Small intestine (tissue), 7 donors: ENCODE measurements around the gene NRL. TPM values are rescaled to one million over a fixed set of nuclear protein-coding genes. Genes with fewer than 3 reads are reported as not detected.

Experiments
- DNase-seq, 2 donors: peaks; one replicate each; pipeline versions ENCODE4 v3.0.0 to v3.0.0-alpha.2; 2013
- FAIRE-seq: peaks from 2 replicates; lab custom pipeline; 2012; peaks lifted over from hg19 to GRCh38; lab: Jason Lieb, UNC
- H3K27ac ChIP-seq, 3 donors: one replicate each; pipeline ENCODE4 v1.5.1; 2013; ENCODE audit warnings: low read length in 2 of 3, mild to moderate bottlenecking in 2 of 3, control low read depth in 1 of 3, inconsistent platforms in 1 of 3, low read depth in 1 of 3, moderate library complexity in 1 of 3
- H3K27me3 ChIP-seq, 3 donors: one replicate each; pipeline ENCODE4 v1.6.1; 2013; ENCODE audit warnings: low read length in 3 of 3, inconsistent platforms in 1 of 3; ENCODE audit not compliant: control insufficient read depth in 3 of 3, insufficient read depth in 3 of 3
- H3K36me3 ChIP-seq, 3 donors: one replicate each; pipeline ENCODE4 v1.6.1; 2013; ENCODE audit warnings: low read length in 3 of 3, inconsistent platforms in 1 of 3, low read depth in 1 of 3, mild to moderate bottlenecking in 1 of 3, moderate library complexity in 1 of 3; ENCODE audit not compliant: control insufficient read depth in 3 of 3, insufficient read depth in 2 of 3
- H3K4me1 ChIP-seq, 3 donors: one replicate each; pipeline ENCODE4 v1.6.1; 2013; ENCODE audit warnings: low read length in 2 of 3, inconsistent platforms in 1 of 3, low read depth in 1 of 3, mild to moderate bottlenecking in 1 of 3, moderate library complexity in 1 of 3; ENCODE audit not compliant: control insufficient read depth in 3 of 3, insufficient read depth in 2 of 3
- H3K4me3 ChIP-seq, 3 donors: one replicate each; pipeline ENCODE4 v1.5.1; 2013; ENCODE audit warnings: low read length in 3 of 3, control low read depth in 1 of 3, inconsistent platforms in 1 of 3, low read depth in 1 of 3, mild to moderate bottlenecking in 1 of 3, moderate library complexity in 1 of 3
- H3K9me3 ChIP-seq, 2 donors: one replicate each; pipeline ENCODE4 v1.6.1; 2013; ENCODE audit warnings: low read depth in 1 of 2, low read length in 1 of 2; ENCODE audit not compliant: control insufficient read depth in 2 of 2, insufficient read depth in 1 of 2
- WGBS, 3 donors: extraction: QIAGEN DNeasy Blood & Tissue Kit; methylation state at CpG; one replicate each; pipeline ENCODE4 v1.1.7; 2013; 5-methylcytosine and 5-hydroxymethylcytosine counted together
- polyA plus RNA-seq, 4 donors: library from polyadenylated mRNA; stranded (reverse) in 3 of 4; unstranded in 1 of 4; fragments of 200-250 nt in 3 of 4; fragments of 120-200 nt in 1 of 4; gene quantifications; one replicate each; pipeline versions ENCODE4 v1.2.1 to v1.2.3, GENCODE V29; 2013
- donor health status: healthy with polysubstance abuse.
- donor health status: control.
- donor health status: control.
- donor health status: Bipolar disorder and iron deficiency.
- donor health status: healthy.

The NRL gene
- polyA plus RNA-seq, 4 donors, result 1.5 to 4.0 (median 2.7) TPM

DNA sequence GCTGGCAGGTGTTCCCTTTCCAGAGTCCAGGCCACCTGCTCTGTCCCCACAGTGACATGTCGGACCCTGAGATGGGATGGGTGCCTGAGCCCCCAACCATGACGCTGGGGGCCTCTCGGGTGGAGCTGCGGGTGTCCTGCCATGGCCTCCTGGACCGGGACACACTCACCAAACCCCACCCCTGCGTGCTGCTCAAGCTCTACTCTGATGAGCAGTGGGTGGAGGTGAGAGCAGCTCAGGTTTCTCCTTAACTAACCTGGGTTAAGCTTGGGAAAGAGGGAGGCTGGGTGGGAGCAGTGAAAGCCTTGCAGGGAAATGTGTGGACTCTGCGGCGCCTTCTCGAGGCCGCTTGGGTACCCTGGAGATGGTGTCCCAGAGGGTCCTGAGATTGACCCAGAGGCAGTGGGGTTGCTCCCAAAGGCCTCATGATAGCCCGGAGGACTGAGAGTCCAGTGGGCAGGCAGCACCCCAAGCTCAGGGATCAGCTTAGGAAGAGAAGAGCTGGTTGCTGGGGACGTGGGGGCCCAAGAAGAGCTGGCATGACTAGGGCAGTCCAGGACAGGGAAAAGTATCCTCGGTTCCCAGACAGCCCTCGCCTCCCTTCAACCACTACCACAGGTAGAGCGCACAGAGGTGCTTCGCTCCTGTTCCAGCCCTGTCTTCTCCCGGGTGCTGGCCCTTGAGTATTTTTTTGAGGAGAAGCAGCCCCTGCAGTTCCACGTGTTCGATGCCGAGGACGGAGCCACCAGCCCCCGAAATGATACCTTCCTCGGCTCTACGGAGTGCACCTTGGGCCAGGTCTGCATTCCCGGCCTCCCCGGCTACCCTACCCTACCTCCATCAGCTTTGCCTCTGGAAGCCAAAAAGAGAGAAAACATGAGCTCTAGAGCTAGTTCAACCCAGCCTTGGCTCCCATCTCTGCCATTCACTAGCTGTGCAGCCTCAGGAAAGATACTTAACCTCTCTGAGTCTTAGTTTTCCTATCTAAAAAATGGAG lies 41.6 kb downstream of the NRL start:
- H3K27me3 ChIP-seq, result no peaks in the 10 kb centered on the region
- peak in 1 of 2 donors; percentile 64 for DNase-seq
- H3K4me3 ChIP-seq, result no peak overlapping the region
- H3K36me3 ChIP-seq, result no peaks in the 10 kb centered on the region
- no peaks in the 10 kb centered on the region for H3K9me3 ChIP-seq
- peaks cover 4 to 48% (median 13%) of the 10 kb centered on the region in 3 donors for H3K4me1 ChIP-seq
- H3K27ac ChIP-seq, result peak overlapping the region in 2 of 3 donors; percentile 46 to 96
- FAIRE-seq, result no peak
- 74 to 83% (median 79%) methylated on average over 26 of the region's 26 CpGs for WGBS, 3 donors

DNA sequence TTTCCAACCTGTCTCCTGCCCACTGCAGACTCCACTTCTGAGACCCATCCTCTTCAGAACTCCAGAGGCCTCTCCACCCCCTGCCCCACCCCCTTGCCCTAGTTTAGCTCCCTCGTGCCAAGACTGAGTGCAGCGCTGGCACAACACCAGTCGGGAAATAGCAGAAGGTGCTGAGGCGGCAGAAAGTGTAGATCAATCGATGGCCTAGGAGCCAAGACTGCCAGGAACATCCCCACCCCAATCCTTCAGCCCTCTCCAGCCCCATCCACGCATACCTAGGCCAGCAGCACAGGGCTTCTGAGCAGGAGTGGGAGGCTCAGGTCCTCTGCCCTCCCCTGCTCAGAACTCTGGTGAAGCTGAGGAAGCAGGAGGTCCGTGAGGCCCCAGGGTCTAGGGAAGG lies 42.3 kb downstream of the NRL start:
- H3K27ac ChIP-seq, result peak overlapping the region in 2 of 3 donors; percentile 46 to 96
- no peak for FAIRE-seq

DNA sequence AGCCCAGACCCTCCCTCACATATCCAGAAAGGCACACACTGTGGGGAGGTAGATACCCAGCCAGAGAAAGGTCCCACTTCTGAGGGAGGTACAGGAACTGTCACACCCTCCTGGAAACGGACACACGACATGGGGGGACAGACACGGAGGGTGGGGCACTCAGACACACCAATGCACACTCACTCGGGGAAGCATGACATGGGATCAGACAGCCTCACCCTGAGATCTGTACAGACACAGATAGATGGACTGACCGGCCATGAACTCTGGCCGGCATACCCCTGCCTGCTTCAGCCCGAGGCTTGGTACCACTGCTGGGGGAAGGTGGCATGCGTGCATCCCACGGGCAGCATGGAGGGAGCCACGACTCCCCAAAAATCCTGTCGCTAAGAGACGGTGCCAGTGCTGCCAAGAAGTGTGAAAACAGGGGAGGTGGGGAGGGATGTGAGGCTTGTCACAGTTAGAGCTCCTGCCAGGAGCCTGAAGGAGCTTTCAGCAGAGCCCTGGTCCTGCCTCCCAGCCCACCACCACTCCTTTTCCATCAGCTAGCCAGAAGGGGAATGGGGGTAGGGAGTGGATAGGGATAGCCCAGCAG lies 42.8 kb downstream of the NRL start:
- no peak for FAIRE-seq

More for the DNA sequence above, 42.3 kb downstream of the NRL start:
- peaks cover 4 to 52% (median 13%) of the 10 kb centered on the region in 3 donors for H3K4me1 ChIP-seq
- H3K4me3 ChIP-seq, result no peak overlapping the region
- H3K9me3 ChIP-seq, result no peaks in the 10 kb centered on the region
- 24 to 52% (median 26%) methylated on average over 7 of the region's 7 CpGs for WGBS, 3 donors
- DNase-seq, result peak in 1 of 2 donors; percentile 96
- H3K27me3 ChIP-seq, result no peaks in the 10 kb centered on the region
- peaks cover 0 to under 1% (median 0%) of the 10 kb centered on the region in 3 donors for H3K36me3 ChIP-seq

GRCh38 chr14:24071144-24071697 lies 43.5 kb downstream of the NRL start, which contains the start of gene CPNE6:
Gene CPNE6, plus strand, starts transcription at chr14:24071562. Its CDS starts 1,375 bp downstream, at chr14:24072937.
- Histone ChIP-seq H3K4me3 (no peak within 1 kb of the TSS), H3K36me3 (peaks cover 0 to 2% (median 0%) of the 10 kb centered on the region in 3 donors), H3K9me3 (no peaks in the 10 kb centered on the region), H3K27me3 (no peaks in the 10 kb centered on the region), H3K27ac (peak within 1 kb of the TSS in 2 of 3 donors; percentile 19 to 81), H3K4me1 (peaks cover 4 to 65% (median 12%) of the 10 kb centered on the region in 3 donors)
- DNase-seq (no peak), FAIRE-seq (no peak)
- 55 to 66% (median 65%) methylated on average over 12 to 19 of the region's 19 CpGs for WGBS, 3 donors

More for the DNA sequence above, 42.8 kb downstream of the NRL start:
- H3K4me3 ChIP-seq, result no peak overlapping the region
- peak in 1 of 2 donors; percentile 84 for DNase-seq
- peaks cover 0 to 2% (median 0%) of the 10 kb centered on the region in 3 donors for H3K36me3 ChIP-seq
- peak overlapping the region in 2 of 3 donors; percentile 19 to 81 for H3K27ac ChIP-seq
- H3K4me1 ChIP-seq, result peaks cover 4 to 57% (median 13%) of the 10 kb centered on the region in 3 donors
- WGBS, 3 donors, result 28 to 65% (median 40%) methylated on average over 12 of the region's 12 CpGs
- H3K27me3 ChIP-seq, result no peaks in the 10 kb centered on the region
- no peaks in the 10 kb centered on the region for H3K9me3 ChIP-seq

DNA sequence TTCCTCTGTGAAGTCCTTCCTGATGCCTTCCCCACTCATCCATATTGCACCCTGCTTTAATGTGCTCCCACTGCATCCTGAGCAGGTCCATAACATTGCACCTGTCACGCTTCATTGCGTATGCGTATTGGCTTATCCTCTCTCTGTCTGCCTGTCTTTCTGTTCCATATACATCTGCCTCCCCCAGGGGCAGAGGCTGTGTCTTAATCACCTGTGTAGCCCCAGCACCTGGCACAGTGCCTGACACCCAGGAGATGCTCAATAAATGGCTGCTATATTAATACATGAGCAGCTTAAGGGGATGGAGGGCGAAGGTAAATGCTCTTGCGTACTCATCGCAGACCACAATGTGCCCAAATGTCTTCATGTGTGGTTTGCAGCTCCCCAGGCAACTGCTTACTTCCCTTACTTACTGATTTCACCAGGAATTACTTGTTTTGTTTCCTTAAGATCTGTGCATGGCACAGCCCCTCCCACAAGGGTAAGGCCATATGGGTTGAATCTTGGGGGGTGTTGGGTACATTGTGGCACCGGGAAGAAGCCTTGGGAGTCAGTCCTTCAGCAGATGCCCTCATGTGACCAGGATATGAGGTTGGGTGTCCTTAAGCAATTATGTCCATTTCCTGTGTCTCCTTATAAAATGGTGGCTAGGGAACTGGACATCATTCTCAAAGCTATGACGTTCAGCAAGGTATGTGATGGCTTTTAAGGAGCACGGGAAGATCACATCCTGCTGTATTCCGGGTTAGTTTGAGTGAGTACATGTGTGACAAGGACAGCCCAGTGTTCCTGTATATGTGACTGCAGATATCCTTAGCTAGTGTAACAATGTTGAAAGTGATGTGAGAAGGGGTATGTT lies 44.2 kb downstream of the NRL start:
- DNase-seq, result no peak
- no peak overlapping the region for H3K27ac ChIP-seq
- no peaks in the 10 kb centered on the region for H3K27me3 ChIP-seq
- no peaks in the 10 kb centered on the region for H3K9me3 ChIP-seq
- H3K36me3 ChIP-seq, result peaks cover 0 to 2% (median 0%) of the 10 kb centered on the region in 3 donors
- no peak overlapping the region for H3K4me3 ChIP-seq
- FAIRE-seq, result no peak
- 81 to 88% (median 85%) methylated on average over 10 of the region's 10 CpGs for WGBS, 3 donors
- peaks cover 4 to 65% (median 8%) of the 10 kb centered on the region in 3 donors for H3K4me1 ChIP-seq

DNA sequence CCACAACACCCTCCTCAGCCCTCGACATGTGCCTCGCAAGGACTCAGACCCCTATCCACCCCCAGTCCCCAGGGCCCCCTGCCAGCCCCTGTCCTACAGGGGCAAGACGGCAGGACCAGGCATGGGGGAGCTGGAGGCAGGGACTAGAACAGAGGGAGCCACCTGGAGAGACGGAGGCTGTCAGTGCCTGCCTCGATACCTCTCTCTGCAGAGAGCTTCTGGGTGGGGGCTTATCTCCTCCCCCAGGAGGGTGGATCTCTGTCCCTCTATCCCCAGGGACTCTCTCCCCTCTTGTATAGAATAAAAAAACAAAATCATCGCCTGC lies 45.4 kb downstream of the NRL start:
- no peak for FAIRE-seq

GRCh38 chr14:24068711-24069410 lies 45.9 kb downstream of the NRL start:
- FAIRE-seq (no peak), DNase-seq (no peak)
- peaks cover 0 to 2% (median 0%) of the 10 kb centered on the region in 3 donors for H3K36me3 ChIP-seq
- no peak overlapping the region for H3K4me3 ChIP-seq
- peaks cover 0 to 54% (median 3%) of the 10 kb centered on the region in 3 donors for H3K4me1 ChIP-seq
- no peak overlapping the region for H3K27ac ChIP-seq
- no peaks in the 10 kb centered on the region for H3K9me3 ChIP-seq
- H3K27me3 ChIP-seq, result no peaks in the 10 kb centered on the region
- 84 to 88% (median 84%) methylated on average over 9 to 10 of the region's 10 CpGs for WGBS, 3 donors

More for the DNA sequence above, 45.4 kb downstream of the NRL start:
- H3K4me3 ChIP-seq, result no peak overlapping the region
- peaks cover 2 to 59% (median 8%) of the 10 kb centered on the region in 3 donors for H3K4me1 ChIP-seq
- H3K36me3 ChIP-seq, result peaks cover 0 to 2% (median 0%) of the 10 kb centered on the region in 3 donors
- WGBS, 3 donors, result 86 to 88% (median 88%) methylated on average over 6 of the region's 6 CpGs
- H3K9me3 ChIP-seq, result no peaks in the 10 kb centered on the region
- H3K27me3 ChIP-seq, result no peaks in the 10 kb centered on the region
- H3K27ac ChIP-seq, result no peak overlapping the region
- DNase-seq, result no peak
